NCI-H774 (cell line): ENCODE data around the gene ESX1.
"Not testable (repeated sequence)": the region's sequence is repeated elsewhere in the genome, so short reads cannot be mapped to it uniquely, and the experiment has no call there.

ENCODE experiments used
- DNase-seq: peaks from one replicate; lab custom pipeline; 2025; lab: John Stamatoyannopoulos, UW

Gene ESX1

GRCh38 chrX:104254442-104255115 lies at the start of gene ESX1:
ESX1 (minus strand) TSS chrX:104254933; CDS start chrX:104254849, 84 bp downstream.
- no peak for DNase-seq

DNA sequence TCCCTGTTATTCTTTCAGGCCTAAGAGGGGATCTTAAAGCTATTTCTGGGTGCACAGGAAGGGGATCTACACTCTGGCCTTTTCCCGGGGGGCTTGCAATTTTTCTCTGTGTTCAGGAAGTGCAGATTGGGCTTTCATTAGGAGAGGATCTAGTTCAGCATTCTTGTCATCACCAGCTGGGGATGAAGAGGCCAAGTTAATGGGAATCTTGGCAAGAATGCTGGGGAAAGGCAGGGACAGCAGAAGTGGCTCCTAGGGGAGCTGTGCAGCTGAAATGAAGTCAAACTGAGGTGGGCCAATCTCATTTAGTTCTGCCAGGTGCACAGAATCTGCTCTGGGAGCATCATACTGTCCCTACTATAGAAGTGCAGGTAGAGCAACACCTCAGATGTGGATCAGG lies 40.9 kb upstream of the ESX1 start:
- no peak for DNase-seq

DNA sequence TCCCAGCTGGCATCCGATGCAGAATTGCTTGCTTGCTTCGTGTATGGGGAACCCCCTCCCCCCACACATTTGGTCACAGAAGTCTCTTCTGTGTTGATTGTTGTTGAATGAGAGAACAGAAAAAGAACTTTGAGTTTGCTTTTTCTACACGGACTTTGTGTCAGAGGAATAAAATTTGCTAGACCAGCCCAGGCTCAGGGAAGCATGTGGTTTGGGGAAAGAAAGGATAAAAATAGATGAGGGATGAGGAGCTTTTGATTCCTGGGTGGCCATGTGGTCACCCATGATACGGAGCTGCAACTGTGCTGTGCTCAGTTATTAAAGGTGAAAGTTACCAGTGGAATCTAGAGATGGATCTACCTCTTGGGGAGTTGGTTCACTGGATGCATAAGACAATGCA lies 34.2 kb upstream of the ESX1 start:
- DNase-seq = no peak

DNA sequence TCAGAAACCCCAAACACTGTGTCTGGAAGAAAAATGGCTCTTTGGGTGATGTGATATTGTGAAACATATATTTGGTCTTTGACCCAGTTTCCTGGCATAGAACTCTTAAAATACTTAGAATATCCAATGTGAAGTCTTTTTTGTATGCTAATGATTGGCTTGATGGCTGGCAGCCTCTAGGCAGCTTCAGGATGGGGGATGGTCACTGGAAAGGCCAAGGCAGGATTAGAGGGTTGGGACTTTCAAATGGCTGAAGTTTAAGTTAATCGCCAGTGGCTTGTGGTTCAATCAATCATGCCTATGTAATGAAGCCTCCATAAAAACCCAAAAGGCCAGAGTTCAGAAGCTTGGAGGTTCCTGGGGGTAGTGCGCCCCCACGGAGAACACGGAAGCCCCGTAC lies 33.5 kb upstream of the ESX1 start:
- DNase-seq = no peak

GRCh38 chrX:104285201-104285600 lies 30.5 kb upstream of the ESX1 start:
- DNase-seq = no peak

DNA sequence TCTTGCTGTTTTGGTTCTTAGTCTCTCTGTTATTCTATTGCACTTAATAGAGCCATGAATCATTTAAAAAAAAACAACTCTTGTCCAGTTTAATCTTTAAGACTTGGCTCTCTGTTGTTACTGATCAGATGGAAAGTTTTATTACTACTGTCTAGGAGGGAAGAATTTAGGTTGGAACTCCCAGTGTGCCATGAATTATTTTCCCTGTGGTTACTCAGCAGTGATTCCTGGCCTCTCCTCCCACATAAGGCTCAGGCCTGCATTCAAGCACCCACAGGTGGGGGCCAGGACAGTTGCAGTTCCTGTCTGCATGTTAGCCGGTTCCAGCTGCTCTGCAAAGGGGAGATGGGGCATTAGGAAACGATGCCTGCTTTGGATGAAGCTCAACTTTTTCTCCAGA lies 29.8 kb upstream of the ESX1 start:
- no peak for DNase-seq

- no peak for DNase-seq
Observed at GRCh38 chrX:104282166-104282725, 27.5 kb upstream of the ESX1 start.

- DNase-seq = no peak
Observed at GRCh38 chrX:104281564-104281963, 26.8 kb upstream of the ESX1 start.

- no peak for DNase-seq
Observed at GRCh38 chrX:104280609-104281008, 25.9 kb upstream of the ESX1 start.

DNA sequence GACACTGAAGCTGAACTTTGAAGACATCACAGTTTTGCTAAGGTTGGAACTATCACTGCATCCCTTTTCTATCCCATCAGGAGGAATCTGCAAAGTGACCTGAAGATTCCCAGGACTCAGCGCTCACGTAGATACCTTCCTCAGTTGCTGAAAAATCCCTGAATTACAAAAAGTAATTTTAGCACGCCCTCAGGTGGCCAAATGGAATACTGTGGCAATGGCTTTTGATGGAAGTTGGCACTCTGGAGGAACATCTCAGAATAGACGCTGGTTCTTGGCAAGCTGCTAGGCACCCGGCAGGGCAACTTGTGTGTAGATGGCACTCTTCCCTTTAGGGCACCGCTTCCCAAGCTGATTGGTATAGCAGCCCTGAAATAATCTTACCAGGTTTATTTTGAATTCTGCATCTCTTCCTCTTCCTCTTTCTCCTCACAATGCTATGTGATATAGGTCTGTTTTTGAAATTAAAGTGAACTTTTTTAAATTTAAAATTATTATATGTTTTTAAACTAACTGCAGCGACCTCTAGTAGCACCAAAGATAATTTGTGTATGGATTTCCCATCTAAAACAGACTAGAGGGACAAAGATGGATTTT lies 16.3 kb upstream of the ESX1 start:
- no peak for DNase-seq

- DNase-seq = no peak
Observed at GRCh38 chrX:104270212-104270611, 15.5 kb upstream of the ESX1 start.

DNA sequence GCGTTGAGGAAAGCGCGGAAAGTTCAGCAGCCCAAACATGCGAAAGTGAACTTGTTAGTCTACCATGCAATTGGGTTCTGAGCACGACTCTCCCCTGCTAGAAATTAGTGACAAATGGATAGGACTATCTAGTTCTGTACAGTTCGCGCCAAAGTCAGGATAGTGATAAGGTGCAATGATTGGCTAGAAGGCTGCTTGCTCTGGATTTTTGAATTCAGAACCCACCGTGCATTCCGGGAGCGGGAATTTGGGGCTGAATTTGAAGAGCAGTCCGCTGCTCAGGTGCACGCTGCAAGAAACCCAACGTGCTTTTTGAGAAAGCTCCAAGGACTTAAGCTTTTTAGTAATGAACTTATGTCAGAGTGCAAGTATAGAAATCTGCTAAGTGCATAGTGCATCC lies 732 bp upstream of the ESX1 start:
- DNase-seq = no peak

DNA sequence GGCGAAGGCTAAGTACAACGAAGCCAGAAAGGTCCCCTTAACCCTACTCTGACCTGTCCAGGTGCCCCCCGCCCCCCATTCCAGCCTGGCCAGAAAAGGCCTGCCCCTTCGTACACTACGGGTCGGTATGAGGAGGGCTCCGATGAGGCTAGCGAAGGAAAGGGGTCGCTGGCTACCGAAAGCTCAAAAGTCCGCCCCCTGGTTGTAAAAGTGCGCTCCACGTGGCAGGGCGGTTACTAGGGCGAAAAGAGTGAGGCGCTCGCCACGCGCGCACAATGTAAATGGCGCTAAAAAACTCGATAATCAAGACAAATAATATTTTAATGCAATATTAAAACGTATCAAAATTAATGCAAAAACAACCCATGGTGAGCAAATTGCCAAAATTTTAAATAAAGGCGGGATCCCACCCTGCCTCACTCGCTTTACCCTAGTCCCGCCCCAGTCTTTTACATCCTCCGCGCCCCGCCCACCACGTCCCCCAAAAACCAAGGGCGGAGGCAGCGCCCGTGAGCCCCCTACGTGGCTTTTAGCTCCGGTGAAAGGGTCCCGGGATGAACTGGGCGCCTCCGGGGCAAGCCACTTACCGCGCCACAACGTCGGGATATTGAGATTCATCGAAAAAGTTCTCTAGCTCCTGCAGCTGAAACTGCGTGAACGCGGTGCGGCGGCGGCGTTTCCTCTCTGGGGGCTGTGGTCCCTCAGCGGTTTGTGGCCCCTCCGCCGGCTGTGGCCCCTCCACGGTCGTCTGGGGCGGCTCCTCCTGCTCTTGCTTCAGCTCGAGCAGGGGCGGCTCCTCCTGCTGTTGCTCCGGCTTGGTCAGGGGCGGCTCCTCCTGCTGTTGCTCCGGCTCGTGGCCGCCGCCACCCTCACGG lies 929 bp downstream of the ESX1 start:
- DNase-seq = no peak

- no peak for DNase-seq
Observed at GRCh38 chrX:104250470-104250869, 4.3 kb downstream of the ESX1 start.

DNA sequence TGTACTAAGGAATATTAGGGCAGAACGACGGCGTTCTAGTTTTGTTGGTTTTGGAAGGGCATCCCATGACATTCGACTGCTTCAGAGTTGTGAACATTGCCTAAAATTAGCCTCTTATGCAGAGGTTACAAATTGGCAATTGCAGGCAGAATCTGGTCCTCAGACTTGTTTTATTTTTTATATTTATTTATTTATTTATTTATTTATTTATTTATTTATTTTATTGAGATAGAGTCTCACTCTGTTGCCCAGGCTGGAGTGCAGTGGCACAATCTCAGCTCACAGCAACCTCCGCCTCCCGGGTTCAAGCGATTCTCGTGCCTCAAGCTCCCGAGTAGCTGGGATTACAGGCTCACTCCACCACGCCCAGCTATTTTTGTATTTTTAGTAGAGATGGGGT lies 24.7 kb downstream of the ESX1 start:
- not testable (repeated sequence) for DNase-seq

DNA sequence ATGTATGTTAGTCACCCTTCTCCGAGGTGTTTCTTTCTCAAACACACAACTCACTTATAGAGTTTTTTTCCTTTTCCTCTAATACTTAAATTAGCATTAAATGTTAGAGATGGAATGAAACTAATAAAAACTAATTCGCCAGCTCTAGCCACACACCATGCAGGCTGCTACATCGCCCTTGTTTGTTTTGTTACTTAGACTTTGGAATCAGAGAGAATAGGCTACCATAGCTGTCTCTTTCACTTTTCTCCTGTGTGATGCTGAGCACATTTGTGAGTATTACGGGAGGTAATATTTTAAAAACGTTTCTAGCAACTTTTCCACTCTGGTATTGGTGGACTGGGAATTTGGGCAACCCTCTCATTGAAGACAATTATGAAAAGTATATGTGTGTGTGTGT lies 43.5 kb downstream of the ESX1 start:
- DNase-seq = no peak

DNA sequence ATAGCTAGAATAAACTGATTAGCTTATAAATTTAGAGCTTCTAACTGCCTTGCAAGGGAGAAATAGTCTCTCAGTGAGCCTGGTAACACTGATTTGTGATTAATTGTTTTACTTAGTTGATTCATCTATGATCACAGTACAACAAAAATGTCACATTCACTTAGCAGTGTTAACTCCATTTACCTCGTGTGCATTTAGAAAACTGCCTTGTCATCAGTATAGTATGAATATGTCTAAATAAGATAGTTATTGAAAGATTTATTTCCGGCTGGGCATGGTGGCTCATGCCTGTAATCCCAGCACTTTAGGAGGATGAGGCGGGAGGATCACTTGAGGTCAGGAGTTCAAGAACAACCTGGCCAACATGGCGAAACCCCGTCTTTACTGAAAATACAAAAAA lies 49.2 kb downstream of the ESX1 start:
- DNase-seq = no peak
